Peyer's patch (tissue), 4 donors: Measurements from ENCODE around the gene SYK. TPM values are rescaled to one million over a fixed set of nuclear protein-coding genes. Genes with fewer than 3 reads are reported as not detected.
A peak's percentile ranks its signal among the peaks of the same experiment; 100 is the strongest.

Experiments
- DNase-seq, 3 donors: peaks; one replicate each; pipeline ENCODE4 v3.0.0-alpha.2; 2017 to 2019
- H3K27ac ChIP-seq, 4 donors: fragments of 200-600 bp; sonication (generic); one replicate each; pipeline ENCODE4 v1.5.1; 2016 to 2019
- H3K27me3 ChIP-seq, 2 donors: fragments of 200-600 bp; sonication (generic); one replicate each; pipeline ENCODE4 v1.5.1; 2019
- H3K36me3 ChIP-seq, 3 donors: fragments of 200-600 bp; sonication (generic); one replicate each; pipeline ENCODE4 v1.5.1; 2016 to 2019
- H3K4me1 ChIP-seq, 4 donors: fragments of 200-600 bp; sonication (generic); one replicate each; pipeline ENCODE4 v1.5.1; 2016 to 2019
- H3K4me3 ChIP-seq, 4 donors: fragments of 200-600 bp; sonication (generic); 1 replicate in 3 of 4; 2 replicates in 1 of 4; pipeline ENCODE4 v1.5.1; 2016 to 2019; ENCODE audit warnings: mild to moderate bottlenecking in 1 of 4
- H3K9me3 ChIP-seq, 4 donors: fragments of 200-600 bp; sonication (generic); one replicate each; pipeline ENCODE4 v1.5.1; 2016 to 2019; ENCODE audit warnings: mild to moderate bottlenecking in 1 of 4
- POLR2A ChIP-seq, 2 donors: fragments of 450-650 bp; IDR thresholded peaks; one replicate each; pipeline ENCODE4 v1.5.1; 2017; ENCODE audit warnings: antibody characterized with exemption in 2 of 2, mild to moderate bottlenecking in 2 of 2, moderate library complexity in 2 of 2
- total RNA-seq, 4 donors: library from RNA; depleted of rRNA; stranded (reverse); fragments of >200 nt; gene quantifications; one replicate each; pipeline ENCODE4 v1.1.0, GENCODE V29; 2016
- TF ChIP-seq, protein P1 (sequence below), 6 experiments: fragments of 450-650 bp in 4 of 6; fragments of 200-600 bp in 2 of 6; sonication (generic) in 1 of 6; IDR thresholded peaks; one replicate each; pipeline ENCODE4 v1.5.1; 2017 to 2019; ENCODE audit warnings: antibody characterized with exemption in 6 of 6, mild to moderate bottlenecking in 3 of 6, moderate library complexity in 1 of 6

SYK gene
- total RNA-seq, 4 donors from 2014 or later, result 48.7 to 81.7 (median 60.0) TPM

DNA sequence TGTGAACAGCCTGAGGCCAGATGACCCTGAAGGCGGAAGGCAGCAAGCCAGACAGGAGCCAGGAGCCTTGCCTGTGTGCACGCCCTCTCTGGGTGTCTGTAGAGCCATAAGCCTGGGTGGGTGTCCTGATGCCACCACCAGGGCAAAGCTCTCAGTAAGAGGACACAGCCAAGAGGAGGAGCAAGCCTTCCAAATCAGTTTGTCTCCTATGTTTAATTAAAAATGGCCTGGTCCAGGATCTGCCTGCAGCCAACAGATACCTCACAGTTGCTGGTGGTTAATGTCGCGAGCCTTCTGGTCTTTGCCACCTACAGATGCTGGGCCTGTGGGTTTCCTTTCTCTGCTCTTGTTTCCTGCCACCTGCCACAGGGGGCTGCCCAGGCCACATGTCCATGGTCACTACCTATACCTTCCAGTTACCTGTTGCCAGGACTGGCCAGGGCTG, 56.9 kb downstream of the SYK start:
- peak overlapping the region in 1 of 4 donors; percentile 15 for H3K27ac ChIP-seq
- H3K4me3 ChIP-seq, result no peak overlapping the region
- TF ChIP-seq, protein P1, sequence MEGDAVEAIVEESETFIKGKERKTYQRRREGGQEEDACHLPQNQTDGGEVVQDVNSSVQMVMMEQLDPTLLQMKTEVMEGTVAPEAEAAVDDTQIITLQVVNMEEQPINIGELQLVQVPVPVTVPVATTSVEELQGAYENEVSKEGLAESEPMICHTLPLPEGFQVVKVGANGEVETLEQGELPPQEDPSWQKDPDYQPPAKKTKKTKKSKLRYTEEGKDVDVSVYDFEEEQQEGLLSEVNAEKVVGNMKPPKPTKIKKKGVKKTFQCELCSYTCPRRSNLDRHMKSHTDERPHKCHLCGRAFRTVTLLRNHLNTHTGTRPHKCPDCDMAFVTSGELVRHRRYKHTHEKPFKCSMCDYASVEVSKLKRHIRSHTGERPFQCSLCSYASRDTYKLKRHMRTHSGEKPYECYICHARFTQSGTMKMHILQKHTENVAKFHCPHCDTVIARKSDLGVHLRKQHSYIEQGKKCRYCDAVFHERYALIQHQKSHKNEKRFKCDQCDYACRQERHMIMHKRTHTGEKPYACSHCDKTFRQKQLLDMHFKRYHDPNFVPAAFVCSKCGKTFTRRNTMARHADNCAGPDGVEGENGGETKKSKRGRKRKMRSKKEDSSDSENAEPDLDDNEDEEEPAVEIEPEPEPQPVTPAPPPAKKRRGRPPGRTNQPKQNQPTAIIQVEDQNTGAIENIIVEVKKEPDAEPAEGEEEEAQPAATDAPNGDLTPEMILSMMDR (IDR thresholded peaks at IDR 0.05), result no peak
- peaks cover 0 to 6% (median 0%) of the 10 kb centered on the region in 4 donors for H3K4me1 ChIP-seq
- H3K9me3 ChIP-seq, result no peaks in the 10 kb centered on the region
- peaks cover 0 to 20% (median 0%) of the 10 kb centered on the region in 3 donors for H3K36me3 ChIP-seq
- no peak for DNase-seq
- no peaks in the 10 kb centered on the region for H3K27me3 ChIP-seq

DNA sequence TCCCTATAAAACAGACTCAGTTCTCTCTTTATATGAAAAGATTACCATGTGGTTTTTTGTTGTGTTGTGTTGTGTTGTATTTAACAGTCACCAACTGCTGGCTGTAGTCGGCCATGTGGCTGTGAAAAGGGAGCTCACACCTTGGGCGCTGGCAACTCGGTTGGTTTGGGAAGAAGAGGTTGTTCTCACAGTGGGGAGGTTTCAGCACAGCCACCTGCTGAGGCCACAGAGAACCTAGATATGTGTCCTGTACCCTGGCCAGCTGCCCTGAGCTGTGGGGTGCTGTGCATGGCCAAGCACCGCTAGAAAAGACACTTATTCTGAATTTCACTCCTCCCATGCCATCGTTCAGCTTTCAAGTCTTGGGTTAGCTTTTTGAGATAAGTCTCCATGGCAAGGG, 58.8 kb downstream of the SYK start:
- H3K4me1 ChIP-seq, result peaks cover 0 to 6% (median 0%) of the 10 kb centered on the region in 4 donors
- H3K9me3 ChIP-seq, result no peaks in the 10 kb centered on the region
- no peaks in the 10 kb centered on the region for H3K27me3 ChIP-seq
- peak overlapping the region in 1 of 4 donors; percentile 38 for H3K27ac ChIP-seq
- no peak overlapping the region for H3K4me3 ChIP-seq
- DNase-seq, result no peak
- H3K36me3 ChIP-seq, result peaks cover 0 to 31% (median 0%) of the 10 kb centered on the region in 3 donors
- TF ChIP-seq POLR2A (IDR thresholded peaks at IDR 0.05), result no peak
- TF ChIP-seq, protein P1 (IDR thresholded peaks at IDR 0.05), result no peak

DNA sequence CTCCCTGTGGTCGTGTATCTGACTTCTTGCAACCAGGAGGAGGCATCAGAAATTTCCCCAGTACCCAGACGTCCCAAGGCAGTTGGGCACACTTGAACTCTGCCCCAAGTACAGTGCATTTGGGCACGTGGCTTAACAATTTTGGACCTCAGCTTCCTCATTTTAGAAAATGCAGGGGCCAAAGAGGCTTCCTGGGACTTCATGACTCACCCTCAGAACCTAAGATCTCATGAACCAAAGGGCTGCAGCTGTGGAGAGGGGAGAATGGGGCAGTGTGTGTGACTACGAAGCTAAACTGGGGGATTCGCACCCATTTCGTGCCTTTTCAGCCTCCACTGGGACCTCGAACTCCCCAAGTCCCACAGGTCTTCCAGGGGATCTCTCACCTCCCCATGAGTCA, 59.2 kb downstream of the SYK start:
- H3K4me1 ChIP-seq, result peaks cover 0 to 6% (median 0%) of the 10 kb centered on the region in 4 donors
- TF ChIP-seq, protein P1 (IDR thresholded peaks at IDR 0.05), result no peak
- TF ChIP-seq POLR2A (IDR thresholded peaks at IDR 0.05), result no peak
- no peaks in the 10 kb centered on the region for H3K9me3 ChIP-seq
- no peak overlapping the region for H3K4me3 ChIP-seq
- H3K36me3 ChIP-seq, result peaks cover 0 to 34% (median 0%) of the 10 kb centered on the region in 3 donors
- peak in 1 of 3 donors; percentile 37 for DNase-seq
- peak overlapping the region in 1 of 4 donors; percentile 38 for H3K27ac ChIP-seq
- H3K27me3 ChIP-seq, result no peaks in the 10 kb centered on the region

DNA sequence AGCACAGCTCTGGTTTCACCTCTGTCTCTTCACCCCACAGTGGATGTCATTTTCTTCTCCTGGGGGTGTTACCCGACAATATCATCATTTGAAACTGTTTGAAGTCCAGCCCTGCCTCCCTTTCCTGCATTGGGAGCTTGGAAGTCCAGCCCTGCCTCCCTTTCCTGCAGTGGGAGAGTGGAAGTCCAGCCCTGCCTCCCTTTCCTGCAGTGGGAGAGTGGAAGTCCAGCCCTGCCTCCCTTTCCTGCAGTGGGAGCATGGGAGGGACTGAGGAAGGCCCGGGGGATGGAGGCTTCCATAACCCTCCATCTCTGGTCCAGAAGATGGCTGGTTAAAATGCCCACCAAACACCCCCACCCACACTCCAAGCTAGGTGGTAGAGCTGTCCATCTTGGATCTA, 59.8 kb downstream of the SYK start:
- H3K9me3 ChIP-seq, result no peaks in the 10 kb centered on the region
- no peak overlapping the region for H3K27ac ChIP-seq
- no peak for TF ChIP-seq POLR2A (IDR thresholded peaks at IDR 0.05)
- TF ChIP-seq, protein P1 (IDR thresholded peaks at IDR 0.05), result no peak
- no peak overlapping the region for H3K4me3 ChIP-seq
- peaks cover 0 to 6% (median 0%) of the 10 kb centered on the region in 4 donors for H3K4me1 ChIP-seq
- H3K36me3 ChIP-seq, result peaks cover 0 to 35% (median 0%) of the 10 kb centered on the region in 3 donors
- DNase-seq, result no peak
- H3K27me3 ChIP-seq, result no peaks in the 10 kb centered on the region

DNA sequence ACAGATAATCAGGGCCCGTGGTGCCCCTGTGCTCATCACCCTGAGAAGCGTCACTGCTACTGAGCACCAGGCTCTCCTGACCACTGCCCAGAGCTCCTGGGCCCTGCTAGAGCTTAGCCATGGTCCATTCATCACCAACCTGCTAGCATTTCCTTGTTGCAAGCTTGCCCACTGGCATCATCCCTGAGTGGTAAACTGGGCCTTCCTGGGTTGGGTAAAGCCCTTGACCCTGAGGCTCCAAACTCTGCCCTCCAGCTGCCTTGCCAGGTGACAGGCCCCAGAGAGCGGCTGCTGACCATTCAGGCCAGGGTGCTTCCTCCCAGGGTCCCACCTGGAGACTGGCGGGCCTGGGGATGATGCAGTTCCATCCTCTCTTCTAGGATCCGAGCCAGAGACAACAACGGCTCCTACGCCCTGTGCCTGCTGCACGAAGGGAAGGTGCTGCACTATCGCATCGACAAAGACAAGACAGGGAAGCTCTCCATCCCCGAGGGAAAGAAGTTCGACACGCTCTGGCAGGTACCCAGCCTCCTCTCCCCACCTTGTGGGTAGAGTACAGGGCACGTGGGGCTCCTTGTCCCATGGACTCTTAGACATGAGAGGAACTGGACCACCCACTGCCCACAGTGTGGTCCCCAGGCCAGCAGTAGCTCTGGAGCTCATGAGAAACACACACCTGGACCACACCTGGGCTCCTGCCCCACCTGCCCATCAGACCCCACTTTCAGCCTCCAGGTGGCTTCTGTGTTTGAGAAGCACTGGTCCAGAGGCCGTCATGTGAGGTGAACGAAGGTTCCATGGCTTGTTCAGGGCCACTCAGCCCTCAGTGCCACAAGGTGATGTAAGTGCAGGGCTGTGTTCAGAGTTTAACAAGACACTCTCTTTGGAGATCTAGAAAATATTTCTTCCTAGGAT, 60.5 kb downstream of the SYK start:
- Histone ChIP-seq H3K4me3 (no peak overlapping the region), H3K27ac (no peak overlapping the region), H3K9me3 (no peaks in the 10 kb centered on the region), H3K4me1 (peaks cover 0 to 6% (median 0%) of the 10 kb centered on the region in 4 donors), H3K36me3 (peaks cover 0 to 39% (median 0%) of the 10 kb centered on the region in 3 donors), H3K27me3 (no peaks in the 10 kb centered on the region)
- TF ChIP-seq, protein P1 (IDR thresholded peaks at IDR 0.05), result no peak
- DNase-seq, result no peak
